ENCODE results near the gene P2RY12.

P2RY12 gene

GRCh38 chr3:151362751-151363174 is 21.8 kb downstream of the P2RY12 start:
- Histone ChIP-seq H4K20me1 (ENCODE audit: insufficient read depth) (no peaks in the 10 kb centered on the region), H3K4me3 (IDR thresholded peaks at IDR 0.05; ENCODE audit: insufficient read depth, low read depth, low read length) (no peak overlapping the region), H3K4me1 (ENCODE audit: low read depth, poor library complexity, severe bottlenecking) (no peaks in the 10 kb centered on the region), H3K79me2 (ENCODE audit: insufficient read depth, low read depth) (no peaks in the 10 kb centered on the region), H2AFZ (ENCODE audit: low read depth) (no peak overlapping the region), H3K4me2 (no peak overlapping the region), H3K27ac (no peak overlapping the region), H3K27me3 (ENCODE audit: insufficient read depth, low read depth) (no peaks in the 10 kb centered on the region), H3K9ac (no peak overlapping the region), H3K36me3 (ENCODE audit: insufficient read depth) (no peaks in the 10 kb centered on the region)
- TF ChIP-seq CTCF (conservative IDR thresholded peaks at IDR 0.05; ENCODE audit: low read depth, low read length), result no peak

GRCh38 chr3:151357463-151357850 is 27.1 kb downstream of the P2RY12 start:
- Histone ChIP-seq H3K36me3 (ENCODE audit: insufficient read depth) (no peaks in the 10 kb centered on the region), H3K9ac (no peak overlapping the region), H3K79me2 (ENCODE audit: insufficient read depth, low read depth) (no peaks in the 10 kb centered on the region), H3K27me3 (ENCODE audit: insufficient read depth, low read depth) (no peaks in the 10 kb centered on the region), H3K27ac (no peak overlapping the region), H3K4me2 (no peak overlapping the region), H2AFZ (ENCODE audit: low read depth) (no peak overlapping the region), H3K4me3 (IDR thresholded peaks at IDR 0.05; ENCODE audit: insufficient read depth, low read depth, low read length) (no peak overlapping the region), H4K20me1 (ENCODE audit: insufficient read depth) (no peaks in the 10 kb centered on the region), H3K4me1 (ENCODE audit: low read depth, poor library complexity, severe bottlenecking) (no peaks in the 10 kb centered on the region)
- no peak for TF ChIP-seq CTCF (conservative IDR thresholded peaks at IDR 0.05; ENCODE audit: low read depth, low read length)

GRCh38 chr3:151356794-151357462 is 27.6 kb downstream of the P2RY12 start:
- no peaks in the 10 kb centered on the region for H3K79me2 ChIP-seq (ENCODE audit: insufficient read depth, low read depth)
- no peak overlapping the region for H3K9ac ChIP-seq
- H3K36me3 ChIP-seq (ENCODE audit: insufficient read depth), result no peaks in the 10 kb centered on the region
- no peak overlapping the region for H2AFZ ChIP-seq (ENCODE audit: low read depth)
- H3K27me3 ChIP-seq (ENCODE audit: insufficient read depth, low read depth), result no peaks in the 10 kb centered on the region
- H3K4me3 ChIP-seq (IDR thresholded peaks at IDR 0.05; ENCODE audit: insufficient read depth, low read depth, low read length), result no peak overlapping the region
- H3K4me2 ChIP-seq, result no peak overlapping the region
- no peaks in the 10 kb centered on the region for H4K20me1 ChIP-seq (ENCODE audit: insufficient read depth)
- no peak for TF ChIP-seq CTCF (conservative IDR thresholded peaks at IDR 0.05; ENCODE audit: low read depth, low read length)
- no peaks in the 10 kb centered on the region for H3K4me1 ChIP-seq (ENCODE audit: low read depth, poor library complexity, severe bottlenecking)
- H3K27ac ChIP-seq, result no peak overlapping the region

GRCh38 chr3:151351648-151352047 is 32.9 kb downstream of the P2RY12 start:
- no peak overlapping the region for H3K4me2 ChIP-seq
- no peak for TF ChIP-seq CTCF (conservative IDR thresholded peaks at IDR 0.05; ENCODE audit: low read depth, low read length)

More at GRCh38 chr3:151351648-151352047, 32.9 kb downstream of the P2RY12 start:
- Histone ChIP-seq H3K27me3 (ENCODE audit: insufficient read depth, low read depth) (no peaks in the 10 kb centered on the region), H3K36me3 (ENCODE audit: insufficient read depth) (no peaks in the 10 kb centered on the region), H3K27ac (no peak overlapping the region), H3K79me2 (ENCODE audit: insufficient read depth, low read depth) (no peaks in the 10 kb centered on the region), H3K4me1 (ENCODE audit: low read depth, poor library complexity, severe bottlenecking) (peaks cover 6% of the 10 kb centered on the region), H2AFZ (ENCODE audit: low read depth) (no peak overlapping the region), H4K20me1 (ENCODE audit: insufficient read depth) (no peaks in the 10 kb centered on the region), H3K9ac (no peak overlapping the region), H3K4me3 (IDR thresholded peaks at IDR 0.05; ENCODE audit: insufficient read depth, low read depth, low read length) (no peak overlapping the region)

Measured in KMS-11 (cell line).